Measurements from ENCODE around the gene CTDSPL.
"Not testable (repeated sequence)": the region's sequence is repeated elsewhere in the genome, so short reads cannot be mapped to it uniquely, and the experiment has no call there.

Gene CTDSPL

GRCh38 chr3:38022896-38023709 is 161.4 kb downstream of the CTDSPL start:
- DNase-seq: peak; percentile 19

DNA sequence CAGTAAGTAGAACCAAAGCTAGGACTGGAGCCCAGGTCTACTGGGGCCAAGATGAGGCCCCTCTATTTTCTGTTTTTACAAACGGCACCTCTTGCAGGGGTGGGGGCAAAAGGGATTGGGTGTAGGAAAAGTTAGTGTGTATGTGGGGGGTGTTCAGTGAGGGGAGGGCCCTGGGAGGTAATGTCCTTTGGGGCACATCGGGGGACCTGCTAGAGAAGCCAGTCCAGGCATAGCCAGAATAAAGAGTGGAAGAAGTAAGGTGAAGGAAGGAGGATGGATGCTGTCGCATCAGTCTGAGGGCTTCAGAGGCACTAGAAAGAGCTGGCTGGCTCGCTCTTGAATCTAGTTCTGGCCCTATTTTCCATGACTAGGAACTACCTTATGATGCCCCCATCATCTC is 165.2 kb downstream of the CTDSPL start:
- peak; percentile 35 for DNase-seq

DNA sequence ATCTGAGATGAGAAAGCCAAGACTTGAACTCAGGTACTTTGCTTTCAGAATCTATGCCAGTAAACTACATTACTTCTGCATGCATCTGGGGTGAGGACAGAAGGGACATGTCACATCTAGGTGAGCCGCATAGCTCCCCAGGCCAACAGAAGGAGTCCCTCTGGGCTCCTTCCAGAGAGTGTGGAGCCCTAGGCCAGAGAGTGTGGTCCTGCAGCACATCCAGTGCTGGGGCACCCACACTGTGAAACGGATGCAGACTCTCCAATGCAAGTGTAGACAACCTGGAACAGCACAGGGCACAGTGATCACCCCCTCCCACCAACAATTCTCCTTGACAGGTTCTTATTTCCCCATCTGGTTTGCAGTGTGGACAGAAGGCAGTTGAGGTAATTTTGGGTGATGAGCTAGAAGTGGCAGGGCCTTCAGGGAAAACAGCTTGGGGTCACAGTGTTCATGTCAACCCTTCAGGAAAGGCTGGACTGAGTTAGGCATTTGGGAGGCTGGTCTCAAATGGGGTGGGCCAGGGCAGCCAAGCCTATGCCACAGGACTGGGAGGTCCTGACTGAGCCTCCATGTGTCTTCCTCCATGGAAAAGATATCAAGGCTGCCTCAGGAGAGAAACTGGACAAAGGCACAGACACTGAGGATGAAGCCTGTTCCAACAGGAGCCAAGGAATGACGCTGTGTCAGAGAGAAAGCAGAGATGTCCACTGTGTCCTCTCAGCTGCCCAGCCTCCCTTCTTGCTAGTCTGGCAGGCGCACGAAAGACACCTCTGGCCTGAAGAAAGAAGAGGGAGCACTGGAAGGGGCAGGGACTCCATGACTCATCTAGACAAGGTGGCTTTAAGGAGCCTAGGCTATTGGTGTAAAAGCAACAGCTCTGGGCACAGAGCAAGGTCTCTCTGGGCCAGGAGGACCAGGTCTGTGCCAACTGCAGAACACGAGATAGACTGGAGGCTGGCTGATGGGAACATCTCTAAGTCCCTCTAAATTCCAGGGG is 166.1 kb downstream of the CTDSPL start:
- no peak for DNase-seq

- no peak for DNase-seq
Measured at GRCh38 chr3:38028621-38029361, 167.1 kb downstream of the CTDSPL start.

GRCh38 chr3:38029400-38030125 is 167.9 kb downstream of the CTDSPL start, which contains the start of gene PLCD1:
Gene PLCD1 (minus strand): TSS chr3:38029642. CDS start chr3:38029539, 103 bp downstream.
- peak; percentile 91 for DNase-seq

GRCh38 chr3:38030126-38031021 is 168.7 kb downstream of the CTDSPL start:
- DNase-seq: no peak

GRCh38 chr3:38031022-38031994 is 169.6 kb downstream of the CTDSPL start:
- peak; percentile 67 for DNase-seq

GRCh38 chr3:38032328-38032865 is 170.7 kb downstream of the CTDSPL start:
- DNase-seq: no peak

DNA sequence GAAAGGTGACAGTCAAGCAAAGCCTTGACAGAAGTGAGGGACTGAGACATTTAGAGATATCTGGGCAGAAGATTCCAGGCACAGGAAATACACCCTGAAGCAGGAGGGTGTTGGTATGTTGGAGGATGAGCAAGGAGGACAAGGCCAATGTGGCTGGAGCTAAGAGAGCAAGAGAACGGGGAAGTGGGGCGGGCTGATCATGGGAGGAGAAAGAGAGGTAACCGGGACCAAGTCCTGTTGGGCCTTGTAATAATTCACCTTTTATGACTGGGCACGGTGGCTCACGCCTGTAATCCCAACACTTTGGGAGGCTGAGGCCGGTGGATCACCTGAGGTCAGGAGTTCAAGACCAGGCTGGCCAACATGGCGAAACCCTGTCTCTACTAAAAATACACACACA is 171.9 kb downstream of the CTDSPL start:
- not testable (repeated sequence) for DNase-seq

Measured in left hindlimb (tissue), 1 donor.